ENCODE measurements around the gene MUS81.
A peak's percentile ranks its signal among the peaks of the same experiment; 100 is the strongest.

Gene MUS81

GRCh38 chr11:65857853-65858680 is 2.2 kb upstream of the MUS81 start, which contains the start of gene CFL1:
CFL1 (minus strand) TSS chr11:65858180; CDS start chr11:65858099, 81 bp downstream.
- in situ Hi-C loops (cut with MboI; ENCODE audit: low sequenced_read_pairs, unreplicated experiment), result no loop called here
- DNase-seq (ENCODE audit: low spot score), result peak; percentile 92
- TF ChIP-seq, protein P1, sequence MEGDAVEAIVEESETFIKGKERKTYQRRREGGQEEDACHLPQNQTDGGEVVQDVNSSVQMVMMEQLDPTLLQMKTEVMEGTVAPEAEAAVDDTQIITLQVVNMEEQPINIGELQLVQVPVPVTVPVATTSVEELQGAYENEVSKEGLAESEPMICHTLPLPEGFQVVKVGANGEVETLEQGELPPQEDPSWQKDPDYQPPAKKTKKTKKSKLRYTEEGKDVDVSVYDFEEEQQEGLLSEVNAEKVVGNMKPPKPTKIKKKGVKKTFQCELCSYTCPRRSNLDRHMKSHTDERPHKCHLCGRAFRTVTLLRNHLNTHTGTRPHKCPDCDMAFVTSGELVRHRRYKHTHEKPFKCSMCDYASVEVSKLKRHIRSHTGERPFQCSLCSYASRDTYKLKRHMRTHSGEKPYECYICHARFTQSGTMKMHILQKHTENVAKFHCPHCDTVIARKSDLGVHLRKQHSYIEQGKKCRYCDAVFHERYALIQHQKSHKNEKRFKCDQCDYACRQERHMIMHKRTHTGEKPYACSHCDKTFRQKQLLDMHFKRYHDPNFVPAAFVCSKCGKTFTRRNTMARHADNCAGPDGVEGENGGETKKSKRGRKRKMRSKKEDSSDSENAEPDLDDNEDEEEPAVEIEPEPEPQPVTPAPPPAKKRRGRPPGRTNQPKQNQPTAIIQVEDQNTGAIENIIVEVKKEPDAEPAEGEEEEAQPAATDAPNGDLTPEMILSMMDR (IDR thresholded peaks at IDR 0.05; ENCODE audit: borderline replicate concordance, control extremely low read depth, extremely low read depth, insufficient read depth, missing control alignments), result no peak

DNA sequence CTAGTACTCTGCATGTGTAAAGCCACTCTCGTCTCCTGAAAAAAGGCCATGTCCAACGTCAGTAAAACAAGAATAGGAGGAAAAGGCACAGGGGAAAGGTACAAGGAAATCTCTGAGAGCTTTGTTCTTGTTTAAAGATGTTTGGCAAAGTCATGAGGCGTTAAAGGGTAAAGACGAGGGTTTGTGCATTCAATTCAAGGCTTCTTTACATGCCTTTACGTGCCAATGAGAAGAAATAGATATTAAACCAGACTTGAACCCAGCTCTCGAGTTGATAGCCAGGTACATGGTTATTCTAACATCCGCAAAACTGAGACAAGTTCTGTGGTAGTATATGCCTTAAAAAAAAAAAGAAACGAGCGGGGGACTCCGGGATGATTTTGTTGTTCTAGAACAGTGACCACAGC is 1.5 kb upstream of the MUS81 start:
- TF ChIP-seq, protein P1 (IDR thresholded peaks at IDR 0.05; ENCODE audit: borderline replicate concordance, control extremely low read depth, extremely low read depth, insufficient read depth, missing control alignments), result no peak
- in situ Hi-C loops (cut with MboI; ENCODE audit: low sequenced_read_pairs, unreplicated experiment), result no loop called here
- no peak for DNase-seq (ENCODE audit: low spot score)

DNA sequence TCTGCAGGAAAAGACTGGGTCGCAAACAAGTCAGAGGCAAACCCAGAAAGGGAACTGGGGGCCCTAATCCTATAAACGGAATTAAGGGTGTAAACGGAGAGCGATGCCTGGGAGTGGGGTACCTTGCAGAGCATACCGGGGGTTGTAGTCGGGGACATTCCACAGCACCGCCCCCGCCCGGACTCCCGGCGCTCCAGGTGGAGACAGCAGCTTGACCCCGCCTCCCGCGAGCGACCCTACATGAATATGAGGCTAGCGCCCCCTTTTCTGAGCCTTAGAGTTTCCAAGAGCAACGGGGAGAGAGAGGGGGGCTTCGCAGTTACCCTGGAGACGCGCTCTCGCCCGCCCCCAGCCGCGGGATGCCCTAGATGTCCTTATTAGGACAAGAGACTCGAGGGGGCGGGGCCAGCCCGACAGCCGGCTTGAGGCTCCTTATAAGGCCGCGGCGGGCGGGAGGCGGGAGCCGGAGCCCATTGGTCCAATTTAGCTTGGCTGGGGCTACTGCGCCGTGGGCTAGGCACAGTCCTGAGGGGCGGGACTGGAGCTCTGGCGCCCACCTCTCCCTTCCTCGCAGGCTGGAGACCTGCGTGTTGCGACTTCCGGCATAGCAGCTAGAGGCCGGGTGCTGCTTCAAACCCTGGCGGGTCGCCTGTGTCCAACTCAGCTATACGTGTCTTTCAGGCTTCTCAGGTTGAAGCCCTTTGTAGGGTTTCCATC is 980 bp upstream of the MUS81 start:
- in situ Hi-C loops (cut with MboI; ENCODE audit: low sequenced_read_pairs, unreplicated experiment), result no loop called here
- DNase-seq (ENCODE audit: low spot score), result peak; percentile 95
- TF ChIP-seq, protein P1 (IDR thresholded peaks at IDR 0.05; ENCODE audit: borderline replicate concordance, control extremely low read depth, extremely low read depth, insufficient read depth, missing control alignments), result no peak

DNA sequence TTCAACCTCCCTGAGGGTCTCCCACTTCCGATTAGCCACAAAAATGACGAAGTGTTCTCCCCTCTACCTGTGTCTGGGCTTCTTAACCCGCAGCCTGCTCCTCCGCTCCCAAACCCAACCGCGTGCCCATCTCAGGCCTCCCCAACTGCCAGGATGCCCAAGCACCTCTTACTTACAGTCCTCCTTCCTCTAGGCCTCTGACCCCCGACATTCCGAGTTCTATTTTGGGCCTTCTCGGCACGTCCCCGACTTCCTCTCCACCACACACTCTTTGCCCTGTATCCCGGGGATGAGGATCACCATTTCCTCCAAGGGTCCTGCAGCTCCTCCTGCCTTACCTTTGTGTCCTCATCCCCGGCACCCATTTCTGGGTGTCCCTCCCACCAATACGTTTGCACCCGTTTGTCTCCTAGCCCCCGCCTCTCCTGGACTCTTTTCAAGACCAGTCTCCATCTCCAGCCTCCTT is 388 bp upstream of the MUS81 start:
- DNase-seq (ENCODE audit: low spot score), result no peak
- TF ChIP-seq, protein P1 (IDR thresholded peaks at IDR 0.05; ENCODE audit: borderline replicate concordance, control extremely low read depth, extremely low read depth, insufficient read depth, missing control alignments), result no peak
- in situ Hi-C loops (cut with MboI; ENCODE audit: low sequenced_read_pairs, unreplicated experiment), result no loop called here

DNA sequence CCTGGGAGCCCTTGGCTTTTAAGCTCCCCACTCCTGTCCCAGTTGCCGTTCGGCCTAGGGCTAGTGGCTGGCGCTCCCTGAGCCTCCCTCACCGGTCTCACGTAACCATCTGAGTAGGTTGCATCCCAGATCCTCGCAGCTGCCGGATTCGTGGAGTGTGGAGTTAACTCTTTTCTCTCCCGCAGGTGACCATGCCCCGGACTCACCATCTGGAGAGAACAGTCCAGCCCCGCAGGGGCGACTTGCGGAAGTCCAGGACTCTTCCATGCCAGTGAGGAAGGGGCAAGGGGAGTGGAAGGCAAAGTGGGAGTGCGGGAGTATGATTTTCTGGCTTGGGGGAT is 902 bp downstream of the MUS81 start:
- TF ChIP-seq, protein P1 (IDR thresholded peaks at IDR 0.05; ENCODE audit: borderline replicate concordance, control extremely low read depth, extremely low read depth, insufficient read depth, missing control alignments), result no peak
- no peak for DNase-seq (ENCODE audit: low spot score)
- in situ Hi-C loops (cut with MboI; ENCODE audit: low sequenced_read_pairs, unreplicated experiment), result no loop called here

DNA sequence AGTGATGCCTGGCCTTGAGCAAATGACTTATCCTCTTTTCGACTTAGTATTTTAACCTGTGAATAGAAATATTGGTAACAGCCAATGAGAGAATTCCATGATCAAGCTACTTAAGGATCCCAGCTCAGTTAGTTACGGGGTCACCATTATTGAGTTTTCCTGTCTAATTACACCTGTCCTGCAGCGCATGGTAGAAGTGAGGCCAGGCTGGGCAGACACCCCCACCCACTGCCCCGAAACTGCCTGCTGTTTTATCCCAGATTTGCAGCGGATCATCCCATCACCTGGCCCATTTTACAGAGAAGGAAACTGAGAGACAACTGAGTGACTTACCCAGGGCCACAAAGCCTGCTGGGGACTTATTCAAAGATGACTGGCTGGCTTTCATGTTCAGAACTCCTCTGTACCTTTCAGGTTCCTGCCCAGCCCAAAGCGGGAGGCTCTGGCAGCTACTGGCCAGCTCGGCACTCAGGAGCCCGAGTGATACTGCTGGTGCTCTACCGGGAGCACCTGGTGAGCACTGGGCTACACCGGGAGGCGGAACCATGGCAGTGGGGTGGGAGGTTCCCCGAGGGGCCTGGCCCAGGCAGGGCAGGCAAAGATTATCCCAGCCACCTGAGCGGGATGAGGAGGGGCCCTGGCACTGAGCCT is 1.4 kb downstream of the MUS81 start:
- in situ Hi-C loops (cut with MboI; ENCODE audit: low sequenced_read_pairs, unreplicated experiment), result no loop called here
- no peak for DNase-seq (ENCODE audit: low spot score)
- TF ChIP-seq, protein P1 (IDR thresholded peaks at IDR 0.05; ENCODE audit: borderline replicate concordance, control extremely low read depth, extremely low read depth, insufficient read depth, missing control alignments), result no peak
